ENCODE measurements around the gene KRT14.

The KRT14 gene

GRCh38 chr17:41537614-41537954 lies 49.1 kb downstream of the KRT14 start:
- TF ChIP-seq, protein P1, sequence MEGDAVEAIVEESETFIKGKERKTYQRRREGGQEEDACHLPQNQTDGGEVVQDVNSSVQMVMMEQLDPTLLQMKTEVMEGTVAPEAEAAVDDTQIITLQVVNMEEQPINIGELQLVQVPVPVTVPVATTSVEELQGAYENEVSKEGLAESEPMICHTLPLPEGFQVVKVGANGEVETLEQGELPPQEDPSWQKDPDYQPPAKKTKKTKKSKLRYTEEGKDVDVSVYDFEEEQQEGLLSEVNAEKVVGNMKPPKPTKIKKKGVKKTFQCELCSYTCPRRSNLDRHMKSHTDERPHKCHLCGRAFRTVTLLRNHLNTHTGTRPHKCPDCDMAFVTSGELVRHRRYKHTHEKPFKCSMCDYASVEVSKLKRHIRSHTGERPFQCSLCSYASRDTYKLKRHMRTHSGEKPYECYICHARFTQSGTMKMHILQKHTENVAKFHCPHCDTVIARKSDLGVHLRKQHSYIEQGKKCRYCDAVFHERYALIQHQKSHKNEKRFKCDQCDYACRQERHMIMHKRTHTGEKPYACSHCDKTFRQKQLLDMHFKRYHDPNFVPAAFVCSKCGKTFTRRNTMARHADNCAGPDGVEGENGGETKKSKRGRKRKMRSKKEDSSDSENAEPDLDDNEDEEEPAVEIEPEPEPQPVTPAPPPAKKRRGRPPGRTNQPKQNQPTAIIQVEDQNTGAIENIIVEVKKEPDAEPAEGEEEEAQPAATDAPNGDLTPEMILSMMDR (conservative IDR thresholded peaks at IDR 0.05) = no peak
- H3K27ac ChIP-seq = peak overlapping the region; percentile 66; the same call in 1 of the 2 replicates

- peak overlapping the region; percentile 66 for H3K27ac ChIP-seq
- TF ChIP-seq, protein P1 (conservative IDR thresholded peaks at IDR 0.05) = no peak
These were observed 49.7 kb downstream of the KRT14 start for GRCh38 chr17:41536741-41537613.

- TF ChIP-seq, protein P1 (conservative IDR thresholded peaks at IDR 0.05) = no peak
- peak overlapping the region; percentile 66 for H3K27ac ChIP-seq
These were observed 50.8 kb downstream of the KRT14 start for GRCh38 chr17:41535764-41536481.

- TF ChIP-seq, protein P1 (conservative IDR thresholded peaks at IDR 0.05) = no peak
- peak overlapping the region; percentile 66; the same call in 1 of the 2 replicates for H3K27ac ChIP-seq
These were observed 51.7 kb downstream of the KRT14 start for GRCh38 chr17:41534899-41535546.

GRCh38 chr17:41533613-41534012 lies 53.1 kb downstream of the KRT14 start:
- no peak overlapping the region for H3K27ac ChIP-seq
- TF ChIP-seq, protein P1 (conservative IDR thresholded peaks at IDR 0.05) = no peak

- H3K27ac ChIP-seq = no peak overlapping the region
- TF ChIP-seq, protein P1 (conservative IDR thresholded peaks at IDR 0.05) = no peak
These were observed 53.6 kb downstream of the KRT14 start for GRCh38 chr17:41532947-41533570.

All from VCaP (cell line).